ENCODE data around the gene TEX44. TPM values are rescaled to one million over a fixed set of nuclear protein-coding genes. Genes with fewer than 3 reads are reported as not detected.

TEX44 gene
- total RNA-seq, 2 experiments from 2014 or later, result not detected

DNA sequence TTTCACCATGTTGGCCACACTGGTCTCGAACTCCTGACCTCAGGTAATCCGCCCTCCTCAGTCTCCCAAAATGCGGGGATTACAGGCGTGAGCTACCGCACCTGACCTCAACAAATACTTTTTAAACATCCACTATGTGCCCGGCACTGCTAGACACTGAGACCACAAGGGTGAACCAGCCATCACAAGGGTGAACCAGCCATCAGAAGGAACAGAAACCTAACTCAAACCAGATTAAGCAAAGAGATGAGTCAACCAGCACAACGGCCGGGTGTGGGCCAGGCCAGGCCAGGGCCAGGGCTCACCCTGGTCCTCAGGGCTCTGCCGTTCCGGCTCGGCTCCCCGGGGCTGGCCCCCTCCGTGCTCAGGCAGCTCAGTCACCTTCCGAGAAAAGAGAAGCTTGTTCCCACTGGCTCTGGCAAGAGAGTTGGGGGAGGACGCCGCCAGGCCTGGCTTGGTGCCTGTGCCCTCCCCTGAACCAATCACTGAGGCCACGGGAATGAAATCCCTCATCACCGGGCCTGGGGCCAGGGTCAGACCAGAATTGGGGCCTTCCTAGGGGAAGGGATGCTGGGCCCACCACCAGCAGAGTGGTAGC lies 4.4 kb downstream of the TEX44 start:
- DNase-seq (peak in 2 of 14 experiments; percentile 58 to 63), ATAC-seq (ENCODE audit: poor library complexity) (no peak)
- Histone ChIP-seq H3K4me1 (ENCODE audit: insufficient read depth, low read length) (peaks cover 4% of the 10 kb centered on the region), H3K4me3 (ENCODE audit: low read length) (no peak overlapping the region), H3K9me3 (ENCODE audit: control insufficient read depth in 1 of 2, insufficient read depth in 1 of 2, low read length in 2 of 2) (no peaks in the 10 kb centered on the region), H3K36me3 (ENCODE audit: insufficient read depth, low read length) (no peaks in the 10 kb centered on the region), H3K27me3 (ENCODE audit: control insufficient read depth in 1 of 2, insufficient read depth in 2 of 2, low read length in 2 of 2) (no peaks in the 10 kb centered on the region), H3K27ac (ENCODE audit: low read depth in 1 of 2, low read length in 2 of 2) (no peak overlapping the region)
- intact Hi-C loops (cut with DNase I, micrococcal nuclease), result no loop called here
- no peak overlapping the region for H3K4me3 Mint-ChIP-seq
- no peak overlapping the region for H3K27ac Mint-ChIP-seq
- H3K36me3 Mint-ChIP-seq (ENCODE audit: low read depth), result no peaks in the 10 kb centered on the region
- ChIA-PET CTCF (interaction anchor here (1.1 kb wide), 2 partner anchors 21 to 81 kb away, joined by 3 to 4 read pairs; no protein-coding TSS in a partner anchor), POLR2A (no interaction called here)
- no peaks in the 10 kb centered on the region for H3K27me3 Mint-ChIP-seq
- TF ChIP-seq, protein P1, sequence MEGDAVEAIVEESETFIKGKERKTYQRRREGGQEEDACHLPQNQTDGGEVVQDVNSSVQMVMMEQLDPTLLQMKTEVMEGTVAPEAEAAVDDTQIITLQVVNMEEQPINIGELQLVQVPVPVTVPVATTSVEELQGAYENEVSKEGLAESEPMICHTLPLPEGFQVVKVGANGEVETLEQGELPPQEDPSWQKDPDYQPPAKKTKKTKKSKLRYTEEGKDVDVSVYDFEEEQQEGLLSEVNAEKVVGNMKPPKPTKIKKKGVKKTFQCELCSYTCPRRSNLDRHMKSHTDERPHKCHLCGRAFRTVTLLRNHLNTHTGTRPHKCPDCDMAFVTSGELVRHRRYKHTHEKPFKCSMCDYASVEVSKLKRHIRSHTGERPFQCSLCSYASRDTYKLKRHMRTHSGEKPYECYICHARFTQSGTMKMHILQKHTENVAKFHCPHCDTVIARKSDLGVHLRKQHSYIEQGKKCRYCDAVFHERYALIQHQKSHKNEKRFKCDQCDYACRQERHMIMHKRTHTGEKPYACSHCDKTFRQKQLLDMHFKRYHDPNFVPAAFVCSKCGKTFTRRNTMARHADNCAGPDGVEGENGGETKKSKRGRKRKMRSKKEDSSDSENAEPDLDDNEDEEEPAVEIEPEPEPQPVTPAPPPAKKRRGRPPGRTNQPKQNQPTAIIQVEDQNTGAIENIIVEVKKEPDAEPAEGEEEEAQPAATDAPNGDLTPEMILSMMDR (IDR thresholded peaks at IDR 0.05), result no peak
- H3K9me3 Mint-ChIP-seq, result no peaks in the 10 kb centered on the region
- peaks cover 6% of the 10 kb centered on the region for H3K4me1 Mint-ChIP-seq (ENCODE audit: low read depth)

DNA sequence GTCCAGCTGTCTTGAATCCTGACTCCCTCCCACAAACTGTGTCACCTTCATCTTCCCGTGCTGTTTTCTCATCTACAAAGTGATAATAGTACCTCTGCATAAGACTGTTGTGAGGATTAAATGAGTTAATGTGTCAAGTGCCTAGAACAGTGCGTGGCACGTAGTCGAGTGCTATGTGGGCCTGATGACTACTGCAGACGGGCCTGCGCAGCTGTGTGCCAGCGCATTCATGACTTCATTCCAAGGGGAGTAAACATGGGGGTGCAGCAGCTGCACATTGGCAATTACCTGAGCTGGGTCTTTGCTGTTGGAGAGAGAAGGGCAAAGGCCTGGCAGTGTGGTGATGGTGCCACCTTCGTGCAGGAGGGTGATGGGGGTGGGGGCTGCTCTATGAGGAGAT lies 5.0 kb downstream of the TEX44 start:
- ChIA-PET POLR2A (no interaction called here), CTCF (interaction anchor here (1.1 kb wide), 1 partner anchor 80 kb away, joined by 3 read pairs; no protein-coding TSS in a partner anchor)
- H3K4me3 Mint-ChIP-seq, result no peak overlapping the region
- H3K27ac Mint-ChIP-seq, result no peak overlapping the region
- H3K27me3 Mint-ChIP-seq, result no peaks in the 10 kb centered on the region
- H3K4me1 Mint-ChIP-seq (ENCODE audit: low read depth), result peaks cover 6% of the 10 kb centered on the region
- no peaks in the 10 kb centered on the region for H3K9me3 Mint-ChIP-seq
- DNase-seq (no peak), ATAC-seq (ENCODE audit: poor library complexity) (no peak)
- Histone ChIP-seq H3K36me3 (ENCODE audit: insufficient read depth, low read length) (no peaks in the 10 kb centered on the region), H3K4me3 (ENCODE audit: low read length) (no peak overlapping the region), H3K27ac (ENCODE audit: low read depth in 1 of 2, low read length in 2 of 2) (no peak overlapping the region), H3K9me3 (ENCODE audit: control insufficient read depth in 1 of 2, insufficient read depth in 1 of 2, low read length in 2 of 2) (no peaks in the 10 kb centered on the region), H3K4me1 (ENCODE audit: insufficient read depth, low read length) (peaks cover 4% of the 10 kb centered on the region), H3K27me3 (ENCODE audit: control insufficient read depth in 1 of 2, insufficient read depth in 2 of 2, low read length in 2 of 2) (no peaks in the 10 kb centered on the region)
- intact Hi-C loops (cut with DNase I, micrococcal nuclease), result no loop called here
- no peaks in the 10 kb centered on the region for H3K36me3 Mint-ChIP-seq (ENCODE audit: low read depth)
- TF ChIP-seq, protein P1 (IDR thresholded peaks at IDR 0.05), result no peak

DNA sequence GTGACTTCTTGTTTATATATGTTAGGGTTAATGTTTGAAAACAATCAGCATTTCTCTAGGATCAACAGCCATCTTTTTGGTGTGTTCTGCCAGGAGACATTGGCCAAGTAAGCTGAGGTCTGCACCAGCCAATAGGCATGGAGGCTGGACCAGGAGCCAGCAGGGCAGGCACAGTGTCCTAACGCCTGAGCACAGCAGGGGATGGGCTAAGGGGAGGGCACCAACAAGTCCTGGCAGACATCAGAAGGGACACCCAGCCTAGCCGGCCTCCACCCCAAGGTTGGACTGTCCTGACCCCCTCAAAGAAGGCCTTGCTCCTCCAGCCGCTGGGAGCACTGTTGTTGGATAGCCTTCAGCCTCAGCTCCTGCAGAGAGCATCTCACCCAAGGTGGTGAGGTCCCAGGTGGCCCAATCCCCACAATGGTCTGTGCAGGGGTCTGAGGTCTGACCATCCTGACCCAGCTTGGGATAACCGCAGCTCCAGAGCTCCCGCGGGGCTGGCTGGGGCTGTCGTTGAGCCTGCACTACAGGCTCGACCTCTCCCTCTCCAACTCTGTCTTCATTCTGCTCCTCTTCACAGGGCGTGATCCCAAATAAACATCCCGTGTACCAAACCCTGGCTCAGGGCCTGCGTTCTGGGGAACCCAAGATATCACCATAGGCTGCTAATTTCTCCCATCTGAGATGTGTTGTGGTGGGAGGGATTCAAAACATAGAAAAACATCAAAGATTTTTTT lies 8.1 kb downstream of the TEX44 start:
- TF ChIP-seq, protein P1 (IDR thresholded peaks at IDR 0.05), result no peak
- CTCF ChIA-PET, result interaction anchor here (0.6 to 3.3 kb wide), 23 partner anchors 9 to 368 kb away, joined by 3 to 21 read pairs (median 4); partner anchors contain the start of gene NCL
- no peak overlapping the region for H3K4me3 ChIP-seq (ENCODE audit: low read length)
- Mint-ChIP-seq H3K4me3 (no peak overlapping the region), H3K27me3 (no peaks in the 10 kb centered on the region), H3K36me3 (ENCODE audit: low read depth) (no peaks in the 10 kb centered on the region), H3K4me1 (ENCODE audit: low read depth) (peaks cover 12% of the 10 kb centered on the region), H3K27ac (no peak overlapping the region), H3K9me3 (no peaks in the 10 kb centered on the region)
- POLR2A ChIA-PET, result interaction anchor here (1.0 to 1.8 kb wide), 3 partner anchors 79 to 136 kb away, joined by 3 to 6 read pairs (median 3); partner anchors contain the start of gene NCL
- no peaks in the 10 kb centered on the region for H3K9me3 ChIP-seq (ENCODE audit: control insufficient read depth in 1 of 2, insufficient read depth in 1 of 2, low read length in 2 of 2)
- H3K36me3 ChIP-seq (ENCODE audit: insufficient read depth, low read length), result no peaks in the 10 kb centered on the region
- H3K4me1 ChIP-seq (ENCODE audit: insufficient read depth, low read length), result peaks cover 23% of the 10 kb centered on the region
- intact Hi-C loops (cut with DNase I, micrococcal nuclease), result loop anchor here (1.0 to 5.0 kb wide), 4 partner anchors 80 to 133 kb away; no protein-coding TSS in a partner anchor
- no peak overlapping the region for H3K27ac ChIP-seq (ENCODE audit: low read depth in 1 of 2, low read length in 2 of 2)
- ATAC-seq (ENCODE audit: poor library complexity), result no peak
- DNase-seq, result no peak
- H3K27me3 ChIP-seq (ENCODE audit: control insufficient read depth in 1 of 2, insufficient read depth in 2 of 2, low read length in 2 of 2), result no peaks in the 10 kb centered on the region

Measured in CD4-positive, alpha-beta T cell (primary cell).